HEK293 (cell line): ENCODE data around the gene DDX28.

Source experiments
- ATF2 ChIP-seq: fragments of 450-650 bp; formaldehyde crosslinking; IDR thresholded peaks from 2 replicates; pipeline ENCODE4 v1.5.1; 2016; ENCODE audit warnings: missing biosample characterization, missing genetic modification characterization, low read depth
- BCL11B ChIP-seq: fragments of 450-650 bp; formaldehyde crosslinking; IDR thresholded peaks from 2 replicates; pipeline ENCODE4 v1.5.1; 2016; ENCODE audit warnings: low read depth, missing biosample characterization, missing genetic modification characterization
- HOXC10 ChIP-seq: sonication (generic); formaldehyde crosslinking; IDR thresholded peaks from 2 replicates; pipeline ENCODE4 v1.8.1; 2023; ENCODE audit warnings: mild to moderate bottlenecking, missing genetic modification reagents
- IKZF3 ChIP-seq: fragments of 450-650 bp; IDR thresholded peaks from 2 replicates; pipeline ENCODE4 v1.5.0; 2018; ENCODE audit warnings: missing biosample characterization, mild to moderate bottlenecking, missing genetic modification characterization, moderate library complexity
- KLF8 ChIP-seq: fragments of 450-650 bp; formaldehyde crosslinking; IDR thresholded peaks from 2 replicates; pipeline ENCODE4 v1.5.1; 2016; ENCODE audit warnings: missing biosample characterization, missing genetic modification characterization
- MZF1 ChIP-seq: fragments of 450-650 bp; formaldehyde crosslinking; IDR thresholded peaks from 2 replicates; pipeline ENCODE4 v1.5.1; 2017; ENCODE audit warnings: missing biosample characterization, missing genetic modification characterization, borderline replicate concordance
- OSR2 ChIP-seq: fragments of 450-650 bp; formaldehyde crosslinking; IDR thresholded peaks from 2 replicates; pipeline ENCODE4 v1.5.1; 2016; ENCODE audit warnings: missing biosample characterization, missing genetic modification characterization
- PBX3 ChIP-seq: sonication (generic); formaldehyde crosslinking; IDR thresholded peaks from 2 replicates; pipeline ENCODE4 v1.8.1; 2022; ENCODE audit warnings: mild to moderate bottlenecking, moderate library complexity, missing genetic modification reagents
- SALL2 ChIP-seq: fragments of 450-650 bp; formaldehyde crosslinking; IDR thresholded peaks from 2 replicates; pipeline ENCODE4 v1.5.0; 2017; ENCODE audit warnings: missing biosample characterization, mild to moderate bottlenecking, missing genetic modification characterization, borderline replicate concordance
- TRIM28 ChIP-seq: IDR thresholded peaks from 2 replicates; pipeline ENCODE4 v1.6.1; 2011; ENCODE audit warnings: low read length, control low read depth, borderline replicate concordance
- ZBTB10 ChIP-seq: fragments of 450-650 bp; formaldehyde crosslinking; IDR thresholded peaks from 2 replicates; pipeline ENCODE4 v1.5.1; 2016; ENCODE audit warnings: missing biosample characterization, missing genetic modification characterization
- ZBTB7A ChIP-seq: fragments of 450-650 bp; formaldehyde crosslinking; IDR thresholded peaks from 2 replicates; pipeline ENCODE4 v1.5.1; 2016; ENCODE audit warnings: low read depth, missing biosample characterization, missing genetic modification characterization
- ZFP41 ChIP-seq: fragments of 450-650 bp; formaldehyde crosslinking; IDR thresholded peaks from 2 replicates; pipeline ENCODE4 v1.5.1; 2016; ENCODE audit warnings: missing biosample characterization, missing genetic modification characterization, borderline replicate concordance
- ZFP69B ChIP-seq: fragments of 450-650 bp; formaldehyde crosslinking; IDR thresholded peaks from 2 replicates; pipeline ENCODE4 v1.5.1; 2016; ENCODE audit warnings: missing biosample characterization, missing genetic modification characterization
- ZNF174 ChIP-seq: fragments of 450-650 bp; formaldehyde crosslinking; IDR thresholded peaks from 2 replicates; pipeline ENCODE4 v1.5.0; 2017; ENCODE audit warnings: missing biosample characterization, mild to moderate bottlenecking, missing genetic modification characterization
- ZNF18 ChIP-seq: fragments of 450-650 bp; formaldehyde crosslinking; IDR thresholded peaks from 2 replicates; pipeline ENCODE4 v1.5.1; 2016; ENCODE audit warnings: missing biosample characterization, missing genetic modification characterization
- ZNF239 ChIP-seq: fragments of 450-650 bp; formaldehyde crosslinking; IDR thresholded peaks from 2 replicates; pipeline ENCODE4 v1.5.1; 2016; ENCODE audit warnings: missing biosample characterization, missing genetic modification characterization
- ZNF26 ChIP-seq: fragments of 450-650 bp; formaldehyde crosslinking; IDR thresholded peaks from 2 replicates; pipeline ENCODE4 v1.5.1; 2016; ENCODE audit warnings: missing biosample characterization, missing genetic modification characterization
- ZNF266 ChIP-seq: fragments of 450-650 bp; formaldehyde crosslinking; IDR thresholded peaks from 2 replicates; pipeline ENCODE4 v1.5.1; 2016; ENCODE audit warnings: missing biosample characterization, missing genetic modification characterization, low read depth
- ZNF274 ChIP-seq, 2 experiments: fragments of 200-500 bp in 1 of 2; fragments of 450-650 bp in 1 of 2; sonication (Bioruptor generic) in 1 of 2; formaldehyde crosslinking in 1 of 2; IDR thresholded peaks; 2 replicates each; pipeline versions ENCODE4 v1.5.1 to v1.6.1; 2014 to 2016; ENCODE audit warnings: borderline replicate concordance in 1 of 2, inconsistent platforms in 1 of 2, low read length in 1 of 2, missing biosample characterization in 1 of 2, missing genetic modification characterization in 1 of 2
- ZNF302 ChIP-seq: fragments of 450-650 bp; formaldehyde crosslinking; IDR thresholded peaks from 2 replicates; pipeline ENCODE4 v1.5.1; 2016; ENCODE audit warnings: missing biosample characterization, missing genetic modification characterization, low read depth
- ZNF513 ChIP-seq: fragments of 450-650 bp; IDR thresholded peaks from 2 replicates; pipeline ENCODE4 v1.5.1; 2018; ENCODE audit warnings: missing biosample characterization, missing genetic modification characterization
- ZNF639 ChIP-seq: fragments of 450-650 bp; formaldehyde crosslinking; IDR thresholded peaks from 2 replicates; pipeline ENCODE4 v1.5.1; 2016; ENCODE audit warnings: missing biosample characterization, missing genetic modification characterization
- ZNF677 ChIP-seq: fragments of 450-650 bp; IDR thresholded peaks from 2 replicates; pipeline ENCODE4 v1.5.0; 2018; ENCODE audit warnings: missing biosample characterization, mild to moderate bottlenecking, missing genetic modification characterization, moderate library complexity
- ZNF704 ChIP-seq: fragments of 450-650 bp; formaldehyde crosslinking; IDR thresholded peaks from 2 replicates; pipeline ENCODE4 v1.5.1; 2016; ENCODE audit warnings: missing biosample characterization, missing genetic modification characterization
- ZXDB ChIP-seq: fragments of 450-650 bp; formaldehyde crosslinking; IDR thresholded peaks from 2 replicates; pipeline ENCODE4 v1.5.1; 2016; ENCODE audit warnings: missing biosample characterization, missing genetic modification characterization

DDX28 gene

GRCh38 chr16:68022728-68023537, at the start of gene DDX28, which contains the start of gene DUS2 (continued):
- TF ChIP-seq ATF2 (tag by site-specific recombination) (peak; percentile 98), ZBTB7A (tag by site-specific recombination) (no peak), ZXDB (tag by site-specific recombination) (peak; percentile 95), ZFP69B (no peak), PBX3 (CRISPR knock-in tag) (peak; percentile 69), OSR2 (tag by site-specific recombination) (no peak), ZFP41 (tag by site-specific recombination) (no peak), ZNF274 (IDR thresholded peaks at IDR 0.05; ENCODE audit: low read length) (no peak), ZNF274 (tag by site-specific recombination; IDR thresholded peaks at IDR 0.05; ENCODE audit: borderline replicate concordance) (no peak), ZNF26 (tag by site-specific recombination) (no peak), ZNF266 (tag by site-specific recombination) (no peak), ZNF639 (tag by site-specific recombination) (peak; percentile 75), ZNF18 (tag by site-specific recombination) (no peak), MZF1 (tag by site-specific recombination) (no peak), KLF8 (tag by site-specific recombination) (peak; percentile 63; the same call in 1 of the 2 replicates), ZNF677 (no peak), IKZF3 (tag by site-specific recombination) (no peak), ZNF513 (tag by site-specific recombination) (peak; percentile 42; the same call in 1 of the 2 replicates), ZNF302 (tag by site-specific recombination) (no peak), ZNF239 (tag by site-specific recombination) (no peak), HOXC10 (no peak), TRIM28 (peak; percentile 53; the same call in 1 of the 2 replicates), BCL11B (tag by site-specific recombination) (no peak), SALL2 (tag by site-specific recombination) (no peak; the same call in 1 of the 2 replicates), ZNF174 (no peak), ZBTB10 (no peak), ZNF704 (tag by site-specific recombination) (no peak)
